Lower leg skin (tissue), 4 donors: ENCODE data around the gene MRPL11. TPM values are rescaled to one million over a fixed set of nuclear protein-coding genes. Genes with fewer than 3 reads are reported as not detected.

Experiments
- DNase-seq, 2 donors: peaks; one replicate each; pipeline ENCODE4 v3.0.0-alpha.2; 2019; ENCODE audit warnings: low spot score in 2 of 2
- H3K4me3 ChIP-seq: fragments of 200-600 bp; sonication (generic); 2 replicates; pipeline ENCODE4 v1.5.1; 2017; ENCODE audit warnings: mild to moderate bottlenecking, low read depth; ENCODE audit not compliant: poor library complexity, severe bottlenecking
- CTCF ChIP-seq, 3 donors: fragments of 450-650 bp; IDR thresholded peaks; one replicate each; pipeline ENCODE4 v1.5.1; 2016; ENCODE audit warnings: antibody characterized with exemption in 3 of 3, mild to moderate bottlenecking in 3 of 3, moderate library complexity in 2 of 3
- POLR2A ChIP-seq, 2 donors: fragments of 450-650 bp; IDR thresholded peaks; one replicate each; pipeline ENCODE4 v1.6.1; 2016 to 2017; ENCODE audit warnings: antibody characterized with exemption in 2 of 2, mild to moderate bottlenecking in 1 of 2, moderate library complexity in 1 of 2
- WGBS, 2 donors: methylation state at CpG; one replicate each; pipeline ENCODE4 v1.1.5; 2018; 5-methylcytosine and 5-hydroxymethylcytosine counted together
- intact Hi-C: fragments of 100-400 bp; cut with DNase I; formaldehyde crosslinking; loops from one replicate; pipeline ENCODE4 v1.15.0; 2023; ENCODE audit warnings: low total_unique reads
- total RNA-seq, 4 donors: library from RNA; depleted of rRNA; stranded (reverse); fragments of >200 nt; gene quantifications; one replicate each; pipeline ENCODE4 v1.1.0, GENCODE V29; 2016

MRPL11 gene
- total RNA-seq, 4 donors from 2014 or later: 30.6 to 41.1 (median 36.2) TPM

- no peak overlapping the region for H3K4me3 ChIP-seq
- peak; percentile 46 to 92 for DNase-seq
- TF ChIP-seq POLR2A (IDR thresholded peaks at IDR 0.05) (no peak), CTCF (IDR thresholded peaks at IDR 0.05) (no peak)
- intact Hi-C loops: no loop called here
- 31 to 40% methylated on average over 9 of the region's 9 CpGs for WGBS, 2 donors
Observed at GRCh38 chr11:66429983-66430602, 8.6 kb downstream of the MRPL11 start.

- no peak for DNase-seq
- intact Hi-C loops: no loop called here
- no peak overlapping the region for H3K4me3 ChIP-seq
- no peak for TF ChIP-seq POLR2A (IDR thresholded peaks at IDR 0.05)
- TF ChIP-seq CTCF (IDR thresholded peaks at IDR 0.05): no peak
- WGBS, 2 donors: 92 to 93% methylated on average over 2 of the region's 2 CpGs
Observed at GRCh38 chr11:66428933-66429332, 9.7 kb downstream of the MRPL11 start.

- DNase-seq: no peak
- no peak overlapping the region for H3K4me3 ChIP-seq
- intact Hi-C loops: no loop called here
- TF ChIP-seq POLR2A (IDR thresholded peaks at IDR 0.05) (no peak), CTCF (IDR thresholded peaks at IDR 0.05) (no peak)
- WGBS, 2 donors: 61 to 72% methylated on average over 23 of the region's 23 CpGs
Observed at GRCh38 chr11:66426314-66426713, 12.3 kb downstream of the MRPL11 start.

GRCh38 chr11:66421492-66422205 lies 17.0 kb downstream of the MRPL11 start:
- 12 to 13% methylated on average over 32 to 38 of the region's 38 CpGs for WGBS, 2 donors
- no peak overlapping the region for H3K4me3 ChIP-seq
- peak; percentile 89 to 98 for DNase-seq
- TF ChIP-seq POLR2A (IDR thresholded peaks at IDR 0.05) (no peak), CTCF (IDR thresholded peaks at IDR 0.05) (no peak)
- intact Hi-C loops: no loop called here

- WGBS, 2 donors: 2 to 7% methylated on average over 42 to 58 of the region's 71 CpGs
- DNase-seq: no peak
- TF ChIP-seq CTCF (IDR thresholded peaks at IDR 0.05): no peak
- TF ChIP-seq POLR2A (IDR thresholded peaks at IDR 0.05): no peak
- H3K4me3 ChIP-seq: no peak within 1 kb of the TSS
- intact Hi-C loops: no loop called here
Observed at GRCh38 chr11:66420671-66421476, 17.8 kb downstream of the MRPL11 start, which contains the start of gene NPAS4. Gene NPAS4 (plus strand): TSS chr11:66421035. CDS start chr11:66421180, 145 bp downstream.
